Ammon's horn (tissue), 1 donor: ENCODE results near the gene P4HA1.

ENCODE experiments used
- DNase-seq: peaks from one replicate; pipeline ENCODE4 v3.0.0-alpha.2; 2016; ENCODE audit warnings: low spot score

P4HA1 gene

GRCh38 chr10:72979709-72980108 lies 117.0 kb downstream of the P4HA1 start:
- no peak for DNase-seq

- no peak for DNase-seq
These were observed 119.8 kb downstream of the P4HA1 start for GRCh38 chr10:72976886-72977285.
